CD4-positive, alpha-beta memory T cell (primary cell): ENCODE measurements around the gene AP4S1. TPM values are rescaled to one million over a fixed set of nuclear protein-coding genes. Genes with fewer than 3 reads are reported as not detected.
A peak's percentile ranks its signal among the peaks of the same experiment; 100 is the strongest.

ENCODE experiments used
- CTCF ChIA-PET: fragments of 350-600 bp; sonication (Branson Sonifier 250); formaldehyde crosslinking; loops from one replicate; lab custom pipeline; 2021; ENCODE audit warnings: inconsistent platforms; ENCODE audit not compliant: partially characterized antibody; lab: Charles Lee
- POLR2A ChIA-PET: fragments of 350-600 bp; sonication (Branson Sonifier 250); formaldehyde crosslinking; loops from one replicate; lab custom pipeline; 2021; ENCODE audit not compliant: partially characterized antibody; lab: Charles Lee
- DNase-seq, 5 donors: peaks; one replicate each; pipeline versions ENCODE4 v3.0.0 to v3.0.0-alpha.2; 2020 to 2022; ENCODE audit warnings: mixed read lengths in 1 of 5
- H3K27ac ChIP-seq: one replicate; pipeline ENCODE4 v1.7.0; 2013; ENCODE audit warnings: low read depth, low read length
- H3K27me3 ChIP-seq: 2 replicates; pipeline ENCODE4 v1.7.0; 2013; ENCODE audit warnings: mild to moderate bottlenecking, low read length, moderate library complexity; ENCODE audit not compliant: insufficient read depth
- H3K36me3 ChIP-seq: 2 replicates; pipeline ENCODE4 v1.7.0; 2013; ENCODE audit warnings: mild to moderate bottlenecking, low read length, moderate library complexity; ENCODE audit not compliant: insufficient read depth
- H3K4me1 ChIP-seq: 2 replicates; pipeline ENCODE4 v1.7.0; 2013; ENCODE audit warnings: mild to moderate bottlenecking, low read length, moderate library complexity; ENCODE audit not compliant: insufficient read depth
- H3K4me3 ChIP-seq, 2 donors: one replicate each; pipeline ENCODE4 v1.7.0; 2013; ENCODE audit warnings: low read length in 2 of 2, mild to moderate bottlenecking in 1 of 2
- H3K9me3 ChIP-seq, 2 donors: one replicate each; pipeline ENCODE4 v1.7.0; 2013; ENCODE audit warnings: low read length in 2 of 2, control low read depth in 1 of 2; ENCODE audit not compliant: control insufficient read depth in 1 of 2
- H3K27ac Mint-ChIP-seq, 7 donors: one replicate each; pipeline ENCODE4 v1.8.0; 2020 to 2021; ENCODE audit warnings: mixed read lengths in 7 of 7, mild to moderate bottlenecking in 6 of 7, inconsistent platforms in 3 of 7, moderate library complexity in 3 of 7
- H3K27me3 Mint-ChIP-seq, 2 donors: one replicate each; pipeline ENCODE4 v1.8.0; 2020 to 2021; ENCODE audit warnings: mixed read lengths in 2 of 2
- H3K36me3 Mint-ChIP-seq, 2 donors: one replicate each; pipeline ENCODE4 v1.8.0; 2020 to 2021; ENCODE audit warnings: mixed read lengths in 2 of 2, inconsistent platforms in 1 of 2, mild to moderate bottlenecking in 1 of 2
- H3K4me1 Mint-ChIP-seq, 4 donors: one replicate each; pipeline ENCODE4 v1.8.0; 2020 to 2021; ENCODE audit warnings: mixed read lengths in 4 of 4, mild to moderate bottlenecking in 1 of 4
- H3K4me3 Mint-ChIP-seq, 8 donors: one replicate each; pipeline ENCODE4 v1.8.0; 2020 to 2021; ENCODE audit warnings: mixed read lengths in 8 of 8, mild to moderate bottlenecking in 7 of 8, moderate library complexity in 6 of 8, inconsistent platforms in 3 of 8
- H3K9me3 Mint-ChIP-seq, 8 donors: one replicate each; pipeline ENCODE4 v1.8.0; 2020 to 2021; ENCODE audit warnings: mixed read lengths in 8 of 8, mild to moderate bottlenecking in 5 of 8, inconsistent platforms in 3 of 8, moderate library complexity in 1 of 8
- intact Hi-C: fragments of 100-400 bp; cut with micrococcal nuclease; formaldehyde crosslinking; loops from one replicate; pipeline ENCODE4 v1.15.1; 2023
- microRNA-seq: library from miRNA; unstranded; fragments of <30 nt; microRNA quantifications from one replicate; pipeline ENCODE4 v1.2.0, GENCODE V29; 2021; ENCODE audit warnings: borderline replicate concordance, borderline number of aligned reads, borderline microRNAs expressed, mixed read lengths
- polyA plus RNA-seq, 2 donors: library from polyadenylated mRNA; unstranded; fragments of 300-500 nt; fragmentation: Illumina TruSeq; gene quantifications; one replicate each; pipeline ENCODE4 v1.2.3, GENCODE V29; 2021
- total RNA-seq, 2 experiments: library from RNA; stranded (reverse); gene quantifications; one replicate each; pipeline ENCODE4 v1.2.3, GENCODE V29; 2021

The AP4S1 gene
- total and polyA plus RNA-seq, 4 experiments from 2014 or later: 4.8 to 22.6 (median 11.4) TPM

- no peaks in the 10 kb centered on the region for H3K9me3 ChIP-seq
- H3K9me3 Mint-ChIP-seq: no peaks in the 10 kb centered on the region
- no peak overlapping the region for H3K4me3 ChIP-seq
- H3K27ac ChIP-seq: no peak overlapping the region
- no peaks in the 10 kb centered on the region for H3K4me1 Mint-ChIP-seq
- no peaks in the 10 kb centered on the region for H3K27me3 Mint-ChIP-seq
- peak overlapping the region in 4 of 7 donors; percentile 29 to 72 (median 54) for H3K27ac Mint-ChIP-seq
- H3K27me3 ChIP-seq: no peaks in the 10 kb centered on the region
- ChIA-PET CTCF (no interaction called here), POLR2A (no interaction called here)
- H3K36me3 ChIP-seq: peaks cover 29% of the 10 kb centered on the region
- H3K4me1 ChIP-seq: no peaks in the 10 kb centered on the region
- intact Hi-C loops: no loop called here
- DNase-seq: no peak
- no peak overlapping the region for H3K4me3 Mint-ChIP-seq
- peaks cover 34 to 49% of the 10 kb centered on the region in 2 donors for H3K36me3 Mint-ChIP-seq
Measured at GRCh38 chr14:31138301-31138700, 112.9 kb downstream of the AP4S1 start.

- no peaks in the 10 kb centered on the region for H3K27me3 Mint-ChIP-seq
- no peaks in the 10 kb centered on the region for H3K9me3 ChIP-seq
- no peaks in the 10 kb centered on the region for H3K9me3 Mint-ChIP-seq
- no peaks in the 10 kb centered on the region for H3K27me3 ChIP-seq
- ChIA-PET POLR2A (interaction anchor here (1.3 kb wide), 1 partner anchor 12 kb away, joined by 5 read pairs; no protein-coding TSS in a partner anchor), CTCF (no interaction called here)
- no peak overlapping the region for H3K4me3 Mint-ChIP-seq
- DNase-seq: no peak
- H3K4me1 Mint-ChIP-seq: no peaks in the 10 kb centered on the region
- no peak overlapping the region for H3K27ac ChIP-seq
- intact Hi-C loops: no loop called here
- peaks cover 38% of the 10 kb centered on the region for H3K36me3 ChIP-seq
- peaks cover 34 to 55% of the 10 kb centered on the region in 2 donors for H3K36me3 Mint-ChIP-seq
- H3K4me3 ChIP-seq: no peak overlapping the region
- peak overlapping the region in 3 of 7 donors; percentile 2 to 69 (median 67) for H3K27ac Mint-ChIP-seq
- no peaks in the 10 kb centered on the region for H3K4me1 ChIP-seq
Measured at GRCh38 chr14:31139301-31139847, 113.9 kb downstream of the AP4S1 start.

GRCh38 chr14:31142455-31143087 lies 117.1 kb downstream of the AP4S1 start:
- H3K9me3 Mint-ChIP-seq: no peaks in the 10 kb centered on the region
- CTCF ChIA-PET: no interaction called here
- Histone ChIP-seq H3K36me3 (peaks cover 47% of the 10 kb centered on the region), H3K4me3 (no peak overlapping the region), H3K27me3 (no peaks in the 10 kb centered on the region), H3K9me3 (no peaks in the 10 kb centered on the region), H3K4me1 (no peaks in the 10 kb centered on the region), H3K27ac (no peak overlapping the region)
- H3K36me3 Mint-ChIP-seq: peaks cover 23 to 52% of the 10 kb centered on the region in 2 donors
- POLR2A ChIA-PET: no interaction called here
- H3K27ac Mint-ChIP-seq: no peak overlapping the region
- H3K27me3 Mint-ChIP-seq: no peaks in the 10 kb centered on the region
- no peak overlapping the region for H3K4me3 Mint-ChIP-seq
- no peak for DNase-seq
- intact Hi-C loops: no loop called here
- H3K4me1 Mint-ChIP-seq: no peaks in the 10 kb centered on the region

Small RNA genes lying within 50 kb of the gene (microRNA-seq; reads per million reads assigned to microRNA genes)
- 32.1 reads per million, percentile 55 among the genes with 10 or more reads in this experiment for gene MIR624

Other genes with a start within 250 kb of the AP4S1 start
- not detected for gene COCH, start 151.1 kb upstream of the AP4S1 start, total RNA-seq
- gene COCH, start 151.1 kb upstream of the AP4S1 start, polyA plus RNA-seq: 1 to 10 TPM in 1 of 2 donors, under 1 TPM in 1; 0.27 to 1.8 TPM
- 10 to 100 TPM; 22.0 to 26.2 TPM for gene STRN3, start 730 bp downstream of the AP4S1 start, total RNA-seq
- 1 to 10 TPM; 2.3 to 6.2 TPM for gene STRN3, start 730 bp downstream of the AP4S1 start, polyA plus RNA-seq
- 100 to 1,000 TPM; 157 to 170 TPM for gene HECTD1, start 182.1 kb downstream of the AP4S1 start, total RNA-seq
- 10 to 100 TPM; 15.6 to 36.3 TPM for gene HECTD1, start 182.1 kb downstream of the AP4S1 start, polyA plus RNA-seq